ENCODE results near the gene SLC35A3.
"Not testable (repeated sequence)": the region's sequence is repeated elsewhere in the genome, so short reads cannot be mapped to it uniquely, and the experiment has no call there.

The SLC35A3 gene

GRCh38 chr1:99975529-99975928, 5.7 kb downstream of the SLC35A3 start:
- no peak for DNase-seq

- DNase-seq, result not testable (repeated sequence)
Observed at GRCh38 chr1:99977326-99977725, 7.5 kb downstream of the SLC35A3 start.

DNA sequence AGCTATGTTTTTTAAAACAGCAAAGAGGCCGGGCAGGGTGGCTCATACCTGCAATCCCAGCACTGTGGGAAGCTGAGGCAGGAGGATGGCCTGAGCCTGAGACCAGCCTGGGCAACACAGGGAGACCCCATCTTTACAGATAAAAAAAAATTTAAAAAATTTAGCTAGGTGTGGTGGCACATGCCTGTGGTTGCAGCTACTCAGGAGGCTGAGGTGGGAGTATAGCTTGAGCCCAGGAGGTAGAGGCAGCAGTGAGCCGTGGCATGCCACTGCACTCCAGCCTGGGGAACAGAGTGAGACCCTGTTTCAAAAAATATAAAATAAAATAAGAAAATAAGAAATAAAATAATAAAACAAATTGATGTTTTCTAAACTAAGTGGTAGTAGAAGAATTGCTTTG, 8.4 kb downstream of the SLC35A3 start:
- no peak for DNase-seq

DNA sequence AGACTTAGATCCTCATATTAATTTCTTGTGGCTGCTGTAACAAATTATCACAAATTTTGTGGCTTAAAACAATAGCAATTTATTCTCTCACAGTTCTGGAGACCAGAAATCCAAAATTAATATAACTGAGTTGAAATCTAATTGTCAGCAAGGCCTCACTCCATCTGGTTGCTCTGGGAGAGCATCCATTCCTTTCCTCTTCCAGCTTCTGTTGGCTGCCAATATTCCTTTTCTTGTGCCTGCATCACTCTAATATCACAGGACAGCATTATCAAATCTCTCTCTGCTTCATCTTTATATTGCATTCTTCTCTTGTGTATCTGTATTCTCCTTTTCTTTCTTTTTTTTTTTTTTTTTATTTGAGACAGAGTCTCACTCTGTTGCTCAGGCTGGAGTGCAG, 9.3 kb downstream of the SLC35A3 start:
- DNase-seq, result no peak

- no peak for DNase-seq
Observed at GRCh38 chr1:99980928-99981327, 11.1 kb downstream of the SLC35A3 start.

DNA sequence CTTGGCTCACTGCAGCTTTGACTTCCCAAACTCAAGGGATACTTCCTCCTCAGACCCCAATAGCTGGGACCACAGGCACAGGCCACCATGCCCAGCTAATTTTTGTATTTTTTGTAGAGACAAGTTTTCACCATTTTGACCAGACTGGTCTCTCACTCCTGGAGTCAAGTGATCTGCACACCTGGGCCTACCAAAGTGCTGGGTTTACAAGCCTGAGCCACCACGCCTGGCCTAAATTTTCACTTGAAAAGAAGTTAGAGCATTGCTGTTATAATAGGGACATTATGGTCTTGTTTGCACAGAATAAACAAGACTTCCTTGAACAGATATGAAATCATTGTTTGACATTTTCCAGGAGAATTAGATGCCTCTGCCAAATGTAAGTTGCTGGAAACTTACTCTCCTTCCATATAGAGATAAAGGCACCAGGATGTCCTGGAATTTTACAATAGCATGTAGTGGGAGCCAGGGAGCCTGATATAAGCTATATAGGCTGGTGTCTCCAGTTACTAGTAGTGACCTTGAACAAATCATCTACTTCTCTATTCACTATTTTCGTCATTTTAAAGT, 16.9 kb downstream of the SLC35A3 start:
- no peak for DNase-seq

- no peak for DNase-seq
Observed at GRCh38 chr1:99988210-99988765, 18.5 kb downstream of the SLC35A3 start.

DNA sequence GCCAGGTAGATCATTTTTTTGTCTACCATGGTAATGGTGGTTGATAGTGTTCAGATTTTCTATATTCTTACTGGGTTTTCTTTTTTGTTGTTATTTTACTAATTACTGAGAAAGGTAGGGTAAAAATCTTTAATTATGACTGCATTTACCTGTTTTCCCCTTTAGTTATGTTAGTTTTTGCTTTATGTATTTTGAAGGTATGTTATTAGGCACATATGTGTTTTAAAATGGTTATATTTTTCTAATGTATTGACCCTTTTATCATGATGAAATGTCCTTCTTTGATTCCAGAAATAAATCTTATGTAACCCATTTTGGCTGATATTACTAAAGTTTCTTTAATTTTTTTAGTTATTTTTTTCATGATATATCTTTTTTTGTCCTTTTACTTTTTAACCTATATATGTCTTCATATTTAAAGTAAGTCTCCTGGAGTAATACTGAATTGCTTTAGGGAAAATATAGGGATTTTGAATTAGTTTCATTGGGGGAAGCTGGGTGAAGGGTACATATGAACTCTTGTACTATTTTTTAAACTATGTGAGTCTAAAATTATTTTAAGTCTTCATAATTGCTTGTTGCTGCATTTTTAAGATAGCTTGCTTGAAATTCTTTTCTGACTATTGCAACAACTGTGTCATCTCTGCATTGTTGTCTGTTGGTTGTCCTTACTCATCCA, 22.4 kb downstream of the SLC35A3 start:
- DNase-seq, result no peak

- DNase-seq, result no peak
Observed at GRCh38 chr1:99992760-99993467, 23.1 kb downstream of the SLC35A3 start.

GRCh38 chr1:99993468-99993845, 23.7 kb downstream of the SLC35A3 start:
- DNase-seq, result no peak

DNA sequence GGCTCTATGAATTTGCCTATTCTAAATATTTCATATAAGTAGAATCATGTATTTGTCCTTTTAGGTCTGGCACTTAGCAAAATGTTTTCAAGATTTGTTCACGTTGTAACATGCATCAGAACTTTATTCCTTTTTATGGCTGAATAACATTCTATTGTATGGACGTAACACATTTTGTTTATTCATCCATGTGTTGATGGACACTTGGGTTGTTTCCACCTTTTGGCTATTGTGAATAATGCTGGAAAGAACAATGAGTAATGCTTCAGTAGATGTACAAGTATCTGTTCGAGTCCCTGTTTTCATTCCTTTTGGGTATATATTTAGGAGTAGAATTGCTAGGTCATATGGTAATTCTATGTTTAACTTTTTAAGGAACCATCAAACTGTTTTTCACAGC, 24.7 kb downstream of the SLC35A3 start:
- DNase-seq, result no peak

DNA sequence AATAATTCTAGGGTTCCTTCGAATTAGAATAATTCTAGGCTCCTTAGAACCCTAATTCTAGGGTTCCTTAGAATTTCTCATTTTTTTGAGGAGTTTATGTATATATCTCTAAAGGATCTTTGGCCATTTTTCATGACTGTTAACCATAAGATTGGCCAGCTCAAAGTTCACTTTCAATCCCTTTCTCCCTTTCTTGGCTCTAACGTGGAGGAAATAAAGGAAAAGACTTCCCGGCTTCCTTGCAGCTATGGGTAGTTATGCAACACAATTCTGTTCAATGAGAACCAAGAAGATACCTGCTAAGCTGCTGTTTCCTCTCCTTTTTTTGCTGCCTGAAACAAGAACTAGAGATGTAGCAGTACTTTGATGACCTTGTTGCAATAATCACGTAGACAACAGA, 27.2 kb downstream of the SLC35A3 start:
- no peak for DNase-seq

DNA sequence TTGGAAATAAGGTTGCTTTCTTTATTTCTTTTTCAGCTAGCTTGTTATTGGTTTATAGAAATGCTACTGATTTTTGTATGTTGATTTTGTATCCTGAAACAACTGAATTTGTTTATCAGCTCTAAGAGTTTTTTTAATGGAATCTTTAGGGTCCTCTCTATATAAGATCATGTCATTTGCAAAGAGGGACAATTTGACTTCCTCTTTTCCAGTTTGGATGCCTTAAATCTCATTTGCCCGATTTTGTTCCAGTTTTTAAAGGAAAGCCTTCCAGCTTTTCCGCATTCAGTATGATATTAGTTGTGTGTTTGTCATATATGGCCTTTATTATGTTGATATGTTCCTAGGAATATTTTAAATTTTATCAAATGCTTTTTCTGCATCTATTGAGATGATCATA, 31.7 kb downstream of the SLC35A3 start:
- DNase-seq, result no peak

DNA sequence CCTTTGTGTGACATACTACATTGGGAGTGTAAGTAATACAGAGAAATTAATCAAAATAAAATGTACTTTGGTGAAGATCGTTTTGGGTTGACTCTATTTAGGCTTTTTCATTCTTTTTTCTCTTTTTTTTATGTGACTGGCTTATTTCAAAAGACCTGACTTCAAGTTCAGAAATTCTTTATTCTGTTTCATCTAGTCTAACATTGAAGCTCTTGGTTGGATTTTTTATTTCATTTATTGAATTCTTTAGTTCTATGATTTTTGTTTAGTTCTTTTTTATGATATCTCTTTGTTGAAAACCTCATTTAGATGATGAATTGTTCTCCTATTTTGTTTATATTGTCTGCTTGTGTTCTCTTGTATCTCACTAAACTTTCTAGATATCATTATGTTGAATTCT, 35.6 kb downstream of the SLC35A3 start:
- no peak for DNase-seq

DNA sequence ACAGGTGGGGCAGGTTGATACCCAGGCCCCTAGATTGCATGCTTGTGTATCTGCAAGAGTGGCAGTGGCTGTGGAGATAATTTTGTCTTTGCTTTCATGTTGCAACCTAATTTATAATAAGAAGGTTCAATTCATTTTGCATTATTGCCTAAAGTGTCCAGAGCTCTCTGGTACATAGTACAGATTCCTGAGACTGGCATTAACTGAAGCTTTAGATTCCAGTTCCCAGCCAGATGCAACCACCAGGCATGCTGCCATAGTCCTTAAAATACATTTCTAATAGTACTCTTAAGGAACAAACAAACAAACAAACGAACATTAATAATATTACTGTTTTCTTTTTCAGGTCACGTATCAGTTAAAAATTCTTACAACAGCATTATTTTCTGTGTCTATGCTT, 36.9 kb downstream of the SLC35A3 start:
- no peak for DNase-seq

- DNase-seq, result no peak
Observed at GRCh38 chr1:100009458-100009857, 39.7 kb downstream of the SLC35A3 start.

GRCh38 chr1:100010804-100011203, 41.0 kb downstream of the SLC35A3 start:
- DNase-seq, result no peak

DNA sequence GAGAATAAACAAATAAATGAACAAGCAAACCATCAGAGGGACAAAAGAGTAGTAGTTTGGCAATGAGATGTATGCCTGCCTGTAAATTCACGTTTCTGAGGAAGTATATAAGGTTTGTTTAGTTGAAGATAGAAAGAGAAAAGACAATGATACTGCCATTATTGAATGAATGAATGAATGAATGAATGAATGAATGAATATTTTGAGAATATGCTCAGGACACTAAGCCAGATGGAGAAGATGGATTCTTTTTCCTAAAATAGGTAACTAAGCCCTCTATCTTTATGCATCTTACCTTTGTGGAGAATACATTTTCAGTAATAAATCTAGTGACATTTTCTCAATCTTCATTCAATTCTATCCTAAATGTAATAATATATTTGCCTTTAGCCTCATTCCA, 49.4 kb downstream of the SLC35A3 start:
- no peak for DNase-seq

DNA sequence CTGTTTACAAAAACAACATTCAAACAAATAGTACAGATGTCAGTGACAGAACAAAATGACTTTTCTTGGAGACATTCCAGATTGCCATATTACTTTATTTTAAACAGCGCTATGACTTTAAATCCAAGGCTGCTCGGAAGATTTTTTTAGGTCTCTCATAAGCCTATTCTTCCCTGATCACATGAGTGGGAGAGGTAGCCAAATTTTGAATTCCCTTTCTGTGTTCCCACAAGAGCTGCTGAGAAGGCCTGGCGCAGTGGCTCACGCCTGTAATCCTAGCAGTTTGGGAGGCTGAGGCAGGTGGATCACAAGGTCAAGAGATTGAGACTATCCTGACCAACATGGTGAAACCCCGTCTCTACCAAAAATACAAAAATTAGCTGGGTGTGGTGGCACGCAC, 53.7 kb downstream of the SLC35A3 start:
- no peak for DNase-seq

GRCh38 chr1:100027212-100027611, 57.4 kb downstream of the SLC35A3 start:
- no peak for DNase-seq

DNA sequence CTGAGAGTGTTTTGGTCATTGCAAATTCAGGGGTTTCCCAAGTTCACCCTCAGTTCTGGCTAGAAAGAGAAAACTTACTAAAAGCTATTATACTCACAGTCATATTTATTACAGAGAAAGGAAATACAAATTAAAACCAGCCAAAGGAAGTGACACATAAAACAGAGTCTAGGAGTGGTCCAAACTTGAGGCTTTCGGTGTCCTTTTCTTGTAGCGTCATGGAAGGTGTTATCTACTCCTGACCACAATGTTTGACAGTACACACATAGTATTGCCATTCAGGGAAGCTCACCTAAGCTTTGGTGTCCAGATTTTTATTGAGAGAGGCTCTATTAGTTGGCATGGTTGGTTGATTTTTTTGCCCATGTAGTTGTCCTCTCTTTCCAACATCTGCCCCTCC, 59.0 kb downstream of the SLC35A3 start:
- DNase-seq, result no peak

- peak in 1 of 4 experiments; percentile 4 for DNase-seq
Observed at GRCh38 chr1:100034470-100034869, 64.7 kb downstream of the SLC35A3 start.

DNA sequence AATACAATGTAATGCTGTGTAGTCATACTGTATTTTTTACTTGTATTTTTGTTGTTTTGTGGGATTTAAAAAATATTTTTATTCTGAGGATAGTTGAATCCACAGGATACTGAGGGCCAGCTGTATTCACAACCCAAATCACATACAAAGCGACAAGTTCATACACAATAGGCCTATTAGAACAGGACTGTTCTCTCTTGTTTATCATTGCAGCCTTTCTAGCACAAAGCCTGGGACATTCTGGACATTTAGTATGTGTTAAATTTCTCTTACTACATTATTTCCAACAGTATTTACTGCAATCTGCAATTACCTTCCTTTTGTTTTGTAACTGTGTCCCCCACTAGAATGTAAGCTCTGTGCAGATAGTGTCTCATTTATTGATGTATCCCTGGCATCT, 65.4 kb downstream of the SLC35A3 start:
- no peak for DNase-seq

Measured in suppressor macrophage (primary cell).